GM18507 (cell line): ENCODE measurements around the gene GRK5.

Experiments
- DNase-seq: peaks from one replicate; pipeline ENCODE4 v3.0.0; 2011; ENCODE audit warnings: low read depth; ENCODE audit not compliant: insufficient read length; ENCODE audit errors: extremely low spot score
- FAIRE-seq: peaks from 2 replicates; lab custom pipeline; 2011; peaks lifted over from hg19 to GRCh38; lab: Jason Lieb, UNC

The GRK5 gene

DNA sequence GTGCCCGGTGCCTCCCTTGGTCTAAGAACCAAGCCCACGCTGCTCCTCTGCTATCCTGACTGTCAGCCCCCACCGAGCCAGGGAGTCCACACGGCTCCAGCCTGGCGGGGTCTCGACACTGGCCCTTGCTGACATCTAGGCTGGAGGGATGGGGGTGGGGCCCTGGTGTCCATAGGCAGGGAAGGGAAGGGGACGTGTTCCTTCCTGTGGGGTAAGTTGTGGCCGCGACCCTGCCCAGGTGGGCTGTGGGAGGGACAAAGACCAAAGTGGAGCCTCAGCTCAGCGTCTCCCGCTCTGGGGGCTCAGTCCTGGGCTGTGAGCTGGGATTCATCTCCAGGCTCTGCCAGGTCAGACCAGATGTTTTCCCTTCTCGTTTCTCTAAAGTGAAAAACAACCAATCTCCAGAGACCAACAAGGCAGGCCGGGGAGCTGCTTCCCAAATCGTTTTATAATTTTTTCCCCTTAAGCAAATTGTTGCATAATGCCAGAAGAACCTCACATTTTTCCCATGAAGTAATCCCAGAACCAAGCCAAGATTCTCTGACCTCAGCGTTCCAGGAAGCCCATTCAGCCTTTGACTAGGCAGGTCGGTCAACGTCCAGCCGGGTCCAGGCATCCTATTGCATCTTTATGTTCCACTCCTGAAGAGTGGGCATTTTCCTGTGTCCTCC, 233.9 kb downstream of the GRK5 start:
- FAIRE-seq (no peak), DNase-seq (no peak)

DNA sequence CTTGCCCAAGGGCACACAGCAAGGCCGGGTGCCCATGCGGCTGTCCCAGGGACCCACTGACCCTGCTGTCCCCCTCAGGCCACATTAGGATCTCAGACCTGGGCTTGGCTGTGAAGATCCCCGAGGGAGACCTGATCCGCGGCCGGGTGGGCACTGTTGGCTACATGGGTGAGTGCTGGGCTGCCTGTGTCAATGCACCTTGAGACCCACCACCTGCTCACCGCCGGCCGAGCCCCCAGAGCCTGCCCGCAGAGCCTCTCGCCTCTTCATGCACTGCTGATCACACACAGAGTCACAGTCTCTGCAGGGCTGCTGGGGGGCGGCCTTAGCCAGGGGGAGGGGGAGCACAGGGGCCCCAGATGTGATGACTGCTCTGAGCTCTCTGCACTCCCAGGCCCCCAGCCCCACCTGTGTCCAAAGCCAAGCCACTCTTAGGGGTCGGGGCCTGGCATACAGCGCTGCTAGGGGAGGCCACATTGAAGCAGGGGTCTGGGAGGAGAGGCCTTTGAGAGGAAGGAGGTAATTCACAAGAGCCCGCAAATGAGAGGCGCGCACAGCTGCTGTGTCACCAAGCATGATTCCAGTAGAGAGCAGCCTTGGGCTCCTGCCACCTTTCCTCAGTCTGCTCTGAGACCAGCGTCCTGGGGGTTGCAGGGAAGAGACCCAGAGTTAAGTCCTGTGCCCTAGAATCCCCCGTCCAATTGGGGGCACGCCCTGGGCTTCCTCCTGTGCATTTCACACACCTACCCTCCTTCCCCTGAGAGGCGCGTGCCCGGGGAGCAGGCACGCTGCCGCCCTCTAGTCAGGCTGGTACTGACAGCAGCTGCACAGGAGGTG, 234.8 kb downstream of the GRK5 start:
- DNase-seq (no peak), FAIRE-seq (no peak)

DNA sequence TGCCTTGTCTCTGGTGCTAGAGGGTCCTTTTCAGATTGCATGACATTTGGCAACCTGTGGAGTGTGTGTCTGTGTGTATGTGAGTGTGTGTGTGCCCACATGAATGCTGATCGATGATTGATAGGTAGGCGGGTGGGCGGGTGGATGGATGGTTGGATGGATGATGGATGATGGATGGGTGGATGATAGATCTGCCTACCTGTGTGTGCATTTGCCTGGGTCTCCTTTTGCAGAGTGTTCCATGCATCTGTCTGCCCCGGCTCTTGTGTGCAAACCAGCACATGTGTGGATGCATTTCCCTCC, 235.3 kb downstream of the GRK5 start:
- no peak for FAIRE-seq
- DNase-seq = no peak

DNA sequence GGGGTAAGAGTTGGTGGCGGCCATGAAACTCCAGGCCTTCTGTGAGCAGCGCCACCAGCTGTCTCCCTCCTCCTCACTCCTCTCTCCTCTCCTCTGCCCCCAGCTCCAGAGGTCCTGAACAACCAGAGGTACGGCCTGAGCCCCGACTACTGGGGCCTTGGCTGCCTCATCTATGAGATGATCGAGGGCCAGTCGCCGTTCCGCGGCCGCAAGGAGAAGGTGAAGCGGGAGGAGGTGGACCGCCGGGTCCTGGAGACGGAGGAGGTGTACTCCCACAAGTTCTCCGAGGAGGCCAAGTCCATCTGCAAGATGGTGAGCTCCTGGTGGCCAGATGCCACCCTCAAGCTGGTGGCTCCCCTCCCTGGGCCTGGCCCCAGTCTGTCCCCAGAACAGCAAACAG, 236.1 kb downstream of the GRK5 start:
- no peak for FAIRE-seq

DNA sequence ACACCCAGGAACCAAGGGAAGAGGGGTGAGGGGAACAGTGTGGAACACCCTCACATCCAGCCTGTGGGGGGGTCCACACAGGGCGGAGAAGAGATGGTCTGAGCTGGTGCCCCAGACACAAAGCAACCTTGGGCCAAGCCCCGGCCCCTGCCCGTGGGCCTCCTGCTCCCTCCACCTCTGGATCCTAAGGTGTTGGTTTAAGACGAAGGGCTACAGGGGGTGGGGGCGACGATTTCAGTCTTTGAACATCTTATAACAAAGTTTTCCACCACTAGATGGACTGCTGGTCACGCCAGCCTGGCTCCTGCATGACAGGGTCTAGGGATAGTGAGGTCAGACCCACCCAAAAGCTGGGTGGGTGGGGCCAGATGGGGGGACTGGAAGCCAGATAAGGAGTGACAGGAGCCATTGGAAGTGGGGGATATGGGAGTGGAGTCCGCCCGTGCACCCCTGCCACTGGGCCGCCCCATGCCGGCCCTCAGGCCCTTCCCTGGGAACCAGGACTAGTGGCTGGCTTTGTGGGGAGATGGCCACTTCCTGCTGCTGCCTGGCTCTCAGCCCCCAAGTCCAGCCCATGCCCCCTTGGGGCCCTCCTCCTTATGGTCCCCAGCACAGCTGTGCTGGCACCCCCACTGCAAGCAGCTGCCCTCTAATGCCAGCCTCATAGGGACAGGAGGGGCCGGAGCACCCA, 236.7 kb downstream of the GRK5 start:
- FAIRE-seq = no peak
- DNase-seq = no peak

More for the DNA sequence above, 236.1 kb downstream of the GRK5 start:
- no peak for DNase-seq

DNA sequence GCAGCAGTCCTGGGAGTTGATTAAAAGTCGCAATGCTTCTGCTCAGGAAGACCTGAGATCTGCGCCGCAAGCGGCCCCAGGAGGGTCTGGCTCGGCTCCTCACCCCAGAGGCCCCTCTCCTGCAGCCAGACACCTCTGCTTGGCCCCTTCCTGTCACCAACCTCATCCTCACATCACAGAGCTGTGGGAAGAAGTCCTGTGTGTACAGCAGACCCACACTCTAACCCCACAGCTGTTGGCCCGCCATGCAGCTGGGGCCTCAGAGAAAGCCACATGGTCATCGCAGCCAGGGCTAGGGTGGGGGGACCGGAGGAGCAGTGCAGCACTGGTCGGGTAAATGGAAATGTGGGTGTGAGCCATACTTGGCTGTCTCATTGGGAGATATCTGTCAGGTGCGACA, 237.5 kb downstream of the GRK5 start:
- FAIRE-seq = no peak
- no peak for DNase-seq

DNA sequence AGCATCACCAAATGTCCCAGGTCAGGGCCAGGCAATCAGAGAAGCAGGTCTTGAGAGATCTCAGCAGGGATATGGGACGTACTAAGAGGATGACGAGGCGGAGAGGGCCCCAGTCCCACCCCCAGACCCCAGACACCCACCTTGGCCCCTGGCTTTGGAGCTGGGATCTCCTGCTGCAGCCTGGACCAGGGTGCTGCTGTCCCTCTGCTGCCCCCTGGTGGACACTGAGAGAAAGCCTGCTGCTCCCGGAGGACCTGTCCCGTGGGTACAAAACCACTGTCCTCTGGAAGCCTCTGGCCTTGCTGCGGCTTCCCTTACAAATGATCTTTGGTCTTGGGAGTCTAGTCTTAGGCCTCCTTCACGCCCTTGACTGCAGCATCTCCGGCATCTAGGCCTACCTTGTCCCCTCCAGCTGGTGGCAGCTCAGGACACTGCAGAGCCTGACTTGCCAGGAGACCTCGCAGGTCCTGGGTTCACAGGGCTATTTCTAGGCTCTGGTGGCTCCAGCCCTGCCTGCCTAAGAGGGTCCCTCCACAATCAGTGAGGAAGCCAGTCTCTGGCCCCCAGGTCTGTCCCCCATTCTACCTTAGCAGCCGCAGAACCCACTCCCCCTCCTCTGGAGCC, 238.1 kb downstream of the GRK5 start:
- FAIRE-seq = peak; percentile 77
- DNase-seq = peak; percentile 63

DNA sequence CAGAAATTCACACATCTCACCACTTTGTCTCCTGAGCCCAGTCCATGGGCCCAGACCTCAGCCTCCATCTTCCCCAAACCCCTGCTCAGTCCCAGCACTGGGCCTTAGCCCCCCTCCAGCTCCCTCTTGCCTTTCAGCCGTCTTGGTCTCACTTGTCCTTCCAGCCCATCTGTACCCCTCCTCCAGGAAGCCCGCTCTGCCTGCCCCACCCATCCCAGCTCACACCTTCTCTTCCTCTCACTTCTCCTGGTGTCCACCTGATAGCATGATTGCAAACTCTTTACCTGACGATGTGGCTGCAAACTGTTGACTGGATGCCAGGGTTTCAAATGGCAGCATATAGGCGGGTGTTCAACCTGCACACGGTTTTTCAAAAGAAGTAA, 238.6 kb downstream of the GRK5 start:
- FAIRE-seq (no peak), DNase-seq (no peak)

DNA sequence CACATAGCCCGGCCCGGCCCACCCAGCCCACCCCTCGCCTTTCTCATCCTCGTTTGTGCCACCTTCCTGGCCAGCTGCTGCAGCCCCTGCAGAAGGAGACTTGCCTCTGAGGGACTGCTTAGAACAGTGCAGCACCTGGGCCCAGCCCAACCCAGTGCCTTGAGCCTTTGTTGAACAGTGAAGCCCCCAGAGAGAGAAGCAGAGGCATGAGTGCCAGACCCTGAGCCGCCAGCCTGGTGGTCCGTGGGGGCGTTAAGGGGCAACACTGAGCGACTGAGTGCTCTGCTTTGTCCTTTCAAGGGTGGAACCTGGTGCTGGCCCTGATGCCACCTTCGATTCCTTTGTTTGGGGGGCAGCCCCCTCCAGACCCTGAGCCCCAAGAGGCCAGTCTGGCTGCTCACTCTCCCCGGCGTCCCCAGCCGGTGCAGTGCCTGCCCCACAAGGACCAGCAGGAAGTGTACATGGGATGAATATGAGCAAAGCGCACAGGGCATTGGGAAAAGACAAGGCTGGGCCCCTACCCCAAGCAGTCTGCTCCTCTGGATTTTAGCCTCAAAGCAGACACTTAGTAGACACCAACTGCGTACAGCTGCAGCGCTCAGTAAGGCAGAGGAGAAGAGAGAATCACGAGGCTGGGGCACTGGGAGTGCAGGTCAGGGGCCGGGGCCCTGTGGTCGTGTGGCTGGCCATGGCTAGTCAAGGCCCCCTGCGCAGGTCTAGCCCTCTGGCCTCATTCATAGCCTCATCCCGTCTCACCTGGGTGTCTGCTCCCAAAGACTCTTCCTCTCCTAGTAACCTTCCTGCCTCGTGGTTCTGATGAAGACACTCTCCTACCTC, 239.3 kb downstream of the GRK5 start:
- FAIRE-seq (no peak), DNase-seq (no peak)

DNA sequence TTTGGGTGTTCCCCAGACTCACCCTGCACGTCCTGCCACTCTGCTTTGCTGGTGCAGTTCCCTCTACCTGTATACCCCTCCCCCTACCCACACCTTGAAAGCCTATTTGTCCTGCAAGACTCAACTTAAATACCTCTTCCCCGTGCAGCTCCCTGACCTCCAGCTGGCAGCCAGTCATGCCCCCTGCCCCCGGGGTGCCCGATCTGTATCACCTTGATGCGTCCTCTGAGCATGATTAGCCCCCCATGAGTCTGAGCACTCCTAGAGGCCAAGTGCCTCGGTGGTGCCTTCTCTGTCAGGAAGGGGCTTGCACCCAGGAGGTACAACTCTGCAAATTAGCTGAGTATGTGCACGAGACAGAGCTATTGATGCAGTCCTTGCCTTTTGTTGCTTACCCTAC, 240.1 kb downstream of the GRK5 start:
- DNase-seq = no peak
- no peak for FAIRE-seq

DNA sequence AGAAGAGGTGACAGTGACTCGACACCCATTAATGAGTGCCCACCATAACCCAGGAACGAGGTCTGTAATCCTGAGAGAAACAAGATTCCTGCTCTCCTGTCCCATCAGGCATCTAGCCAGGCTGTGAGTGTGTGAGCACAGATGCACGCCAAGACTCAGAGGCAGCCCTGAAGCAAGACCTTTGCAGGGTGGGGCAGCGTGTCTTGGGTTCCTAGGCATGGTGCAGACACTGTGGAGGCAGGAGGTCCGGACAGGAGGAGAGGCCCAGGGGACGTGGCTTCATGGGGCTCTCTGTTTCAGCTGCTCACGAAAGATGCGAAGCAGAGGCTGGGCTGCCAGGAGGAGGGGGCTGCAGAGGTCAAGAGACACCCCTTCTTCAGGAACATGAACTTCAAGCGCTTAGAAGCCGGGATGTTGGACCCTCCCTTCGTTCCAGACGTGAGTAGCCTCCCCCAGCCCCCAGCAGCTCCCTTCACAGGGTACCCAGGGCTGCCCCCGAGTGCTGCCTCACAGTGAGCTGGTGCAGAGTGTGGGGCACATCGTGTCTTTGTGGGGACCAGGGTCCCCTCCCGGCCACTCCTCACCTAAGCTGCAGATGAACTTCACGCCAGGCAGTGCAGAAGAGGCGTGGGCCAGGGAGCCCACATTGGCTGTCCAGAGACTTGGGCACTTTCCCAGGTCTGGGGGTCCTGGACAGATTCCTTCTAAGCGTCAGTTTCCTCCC, 240.6 kb downstream of the GRK5 start:
- FAIRE-seq = no peak
- no peak for DNase-seq

DNA sequence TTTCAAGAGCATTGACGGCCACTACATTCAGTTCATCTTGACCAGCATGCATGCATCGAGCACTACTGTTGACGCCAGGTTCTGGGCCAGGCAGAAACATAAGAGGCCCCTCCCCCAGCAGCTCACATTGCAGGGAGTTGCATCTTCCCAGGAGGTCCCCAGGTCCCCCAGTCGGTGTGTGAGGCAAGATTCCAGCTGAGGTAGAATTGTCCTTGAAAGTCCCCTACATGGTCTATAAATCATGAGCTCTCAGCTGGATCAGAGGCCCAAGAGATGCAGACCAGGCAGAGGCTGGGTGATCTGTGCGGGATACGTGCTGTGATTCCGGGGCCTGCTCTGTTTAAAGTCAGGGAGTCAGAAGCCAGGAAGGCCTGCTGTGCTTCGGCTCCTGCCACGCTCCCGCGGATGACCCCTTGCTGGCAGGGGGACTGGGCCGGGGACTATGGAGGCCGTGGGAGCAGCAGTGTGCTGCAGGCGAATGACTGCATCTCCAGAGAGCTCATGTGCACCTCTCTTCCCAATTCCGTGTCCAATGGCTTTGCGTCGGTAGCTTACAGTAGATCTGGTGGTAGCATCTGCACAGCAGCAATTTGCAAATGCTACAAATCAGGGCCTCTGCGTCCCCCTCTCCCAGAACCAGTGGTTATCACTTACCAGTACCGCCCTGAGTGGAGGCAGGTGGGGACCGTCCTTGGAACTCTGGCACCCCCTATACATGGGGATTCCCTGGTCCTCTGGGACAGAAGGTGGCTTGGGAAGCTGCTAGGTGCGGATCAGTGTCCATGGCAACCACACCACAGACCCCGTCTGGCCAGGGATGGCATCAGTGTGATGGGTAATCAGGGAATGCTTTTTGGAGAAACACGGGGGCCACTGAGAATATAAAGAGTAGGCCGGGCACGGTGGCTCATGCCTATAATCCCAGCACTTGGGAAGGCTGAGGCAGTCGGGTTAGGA, 241.5 kb downstream of the GRK5 start:
- no peak for FAIRE-seq
- no peak for DNase-seq

DNA sequence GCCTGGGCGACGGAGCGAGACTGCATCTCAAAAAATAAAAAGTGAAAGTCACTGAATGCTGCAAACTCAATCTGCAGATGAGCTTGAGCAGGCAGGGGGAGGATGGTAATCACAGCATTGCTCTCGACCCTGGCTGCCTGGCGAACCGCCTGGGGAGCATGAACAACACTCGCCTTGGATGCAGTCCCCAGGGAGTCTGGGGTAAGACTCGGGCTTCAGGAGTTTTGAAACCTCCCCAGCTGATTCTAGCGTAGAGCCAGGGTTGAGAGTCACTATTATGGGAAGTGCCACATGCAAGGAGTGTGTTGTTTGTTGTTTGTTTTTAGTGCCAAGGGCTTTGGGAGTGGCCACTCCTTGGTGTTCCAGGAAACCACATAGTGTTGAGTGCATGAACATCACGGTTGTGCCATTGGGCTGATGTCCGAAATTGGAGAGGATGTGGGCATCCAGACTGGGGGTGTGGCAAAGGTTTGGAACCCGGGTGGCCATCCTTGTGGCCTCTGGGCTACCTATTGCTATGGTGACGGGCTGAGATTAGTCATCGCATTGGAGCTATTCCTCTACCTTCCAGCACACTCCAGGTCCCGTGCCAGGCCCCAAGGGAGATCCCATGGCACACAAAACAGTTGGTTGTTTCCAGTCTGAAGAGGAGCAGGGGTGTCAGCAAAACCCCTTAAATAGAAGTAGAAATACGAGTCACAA, 242.5 kb downstream of the GRK5 start:
- FAIRE-seq (peak; percentile 36), DNase-seq (no peak)

DNA sequence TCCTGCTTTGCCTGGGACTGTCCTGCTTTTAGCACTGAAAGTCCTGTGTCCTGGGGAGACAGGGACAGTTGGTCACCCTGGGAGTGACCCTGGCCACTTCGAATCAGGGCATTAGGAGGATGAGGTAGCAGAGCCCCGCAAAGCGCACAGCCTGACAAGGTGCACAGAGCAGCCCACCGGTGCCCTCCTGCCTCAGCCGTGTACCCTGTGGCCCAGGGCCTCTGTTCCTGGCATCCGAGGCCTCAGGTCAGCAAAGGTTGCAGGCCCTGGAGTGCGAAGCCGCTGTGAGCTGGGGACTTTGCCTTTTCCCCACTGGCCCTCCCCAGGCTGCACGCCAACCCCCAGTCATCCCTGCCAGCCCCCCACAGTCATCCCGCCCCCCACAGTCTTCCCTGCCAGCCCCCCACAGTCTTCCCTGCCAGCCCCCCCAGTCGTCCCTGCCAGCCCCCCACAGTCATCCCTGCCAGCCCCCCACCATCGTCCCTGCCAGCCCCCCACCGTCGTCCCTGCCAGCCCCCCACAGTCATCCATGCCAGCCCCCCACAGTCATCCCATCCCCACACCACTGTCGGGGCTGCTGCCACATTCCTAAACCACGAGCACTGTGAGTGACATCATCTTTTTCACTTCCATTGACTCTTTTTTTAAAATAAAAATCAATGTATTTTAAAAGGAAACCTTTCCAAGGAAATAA, 243.4 kb downstream of the GRK5 start:
- DNase-seq (no peak), FAIRE-seq (no peak)

DNA sequence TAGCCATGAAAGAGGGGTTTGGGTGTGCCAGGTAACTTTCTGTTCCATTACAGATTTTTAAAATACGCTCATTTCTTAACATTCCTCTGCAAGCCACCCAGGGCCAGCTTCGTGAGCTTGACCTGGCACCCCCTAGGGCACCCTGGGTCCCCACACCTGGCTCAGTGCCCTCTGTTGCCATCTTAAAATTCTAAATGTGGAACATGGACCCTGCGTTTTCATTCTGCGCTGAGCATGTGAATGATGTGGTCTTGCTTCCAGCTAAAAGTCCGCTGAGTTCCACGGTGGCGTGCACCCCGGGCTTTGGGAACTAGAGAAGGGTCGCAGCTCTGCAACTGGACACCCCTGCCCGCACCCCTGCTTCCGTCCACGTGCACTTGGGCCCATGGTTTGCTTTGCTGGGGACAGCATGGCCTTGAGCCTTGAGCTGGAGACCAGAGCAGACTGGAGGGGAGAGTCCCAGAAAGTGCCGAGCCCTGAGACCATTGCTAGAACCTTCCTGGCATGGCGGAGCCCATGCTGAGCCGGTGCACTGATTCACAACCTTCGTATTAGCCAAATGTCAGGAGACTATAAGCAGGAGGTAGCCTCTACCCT, 244.0 kb downstream of the GRK5 start:
- FAIRE-seq (no peak), DNase-seq (no peak)

DNA sequence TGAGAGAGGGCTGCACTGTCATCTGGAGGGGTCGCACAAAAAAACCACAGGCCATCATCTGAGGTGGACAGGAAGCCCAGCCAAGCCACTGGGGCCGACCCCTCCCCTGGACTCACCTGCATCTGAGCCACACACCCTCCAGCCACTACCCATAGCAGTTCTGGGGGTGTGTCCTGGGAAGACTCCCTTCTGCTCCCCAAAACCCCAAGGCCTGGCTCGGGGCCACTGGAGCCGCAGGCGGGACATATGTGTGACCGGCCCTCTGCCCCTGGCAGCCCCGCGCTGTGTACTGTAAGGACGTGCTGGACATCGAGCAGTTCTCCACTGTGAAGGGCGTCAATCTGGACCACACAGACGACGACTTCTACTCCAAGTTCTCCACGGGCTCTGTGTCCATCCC, 245.0 kb downstream of the GRK5 start:
- FAIRE-seq = no peak
- DNase-seq = no peak
